Right ventricle myocardium superior (tissue), 1 donor: ENCODE results near the gene NELFE. TPM values are rescaled to one million over a fixed set of nuclear protein-coding genes. Genes with fewer than 3 reads are reported as not detected.
"Not testable (repeated sequence)": the region's sequence is repeated elsewhere in the genome, so short reads cannot be mapped to it uniquely, and the experiment has no call there.

ENCODE experiments used
- ATAC-seq: fragments of 200-7000 bp; cut with Tn5 transposase; one replicate; pipeline ENCODE4 v1.9.1; 2020; ENCODE audit warnings: mild to moderate bottlenecking; ENCODE audit not compliant: poor library complexity
- DNase-seq: peaks from one replicate; pipeline ENCODE4 v3.0.0-alpha.2; 2020
- intact Hi-C: fragments of 100-400 bp; cut with DNase I; formaldehyde crosslinking; loops from one replicate; pipeline ENCODE4 v1.11.2; 2022
- long read RNA-seq: library from polyadenylated mRNA; unstranded; transcript quantifications from one replicate; pipeline ENCODE4 v2.0.0, GENCODE V29; 2021
- total RNA-seq: library from RNA; stranded (reverse); fragmentation: NEBNext Ultra II Directional; extraction: Animal tissue kit (Norgen Biotek cat#: 25700); gene quantifications from one replicate; pipeline ENCODE4 v1.2.1, GENCODE V29; 2021
- donor health status: DM: no; HTN: yes; CAD: no; lungs with severe emphysema.

The NELFE gene
- total RNA-seq, result 39.6 TPM
- long read RNA-seq, transcript NELFE-202 (11 exons, 1,584 nt), result major isoform, 63 of 81 reads
- long read RNA-seq, transcript NELFE-208 (10 exons, 1,543 nt), result minor isoform, 6 of 81 reads
- long read RNA-seq, partial matches to known transcripts, result 4 of 81 reads
- long read RNA-seq, other reads (novel, unspliced or antisense), result 8 of 81 reads

- ATAC-seq, result peak; percentile 100
- peak; percentile 99 for DNase-seq
- intact Hi-C loops, result no loop called here
Observed at GRCh38 chr6:31958741-31959739, at the start of gene NELFE, which contains the start of gene SKIC2. Gene NELFE (minus strand): TSS chr6:31958971. CDS start chr6:31958446, 525 bp downstream. Gene SKIC2 (plus strand): TSS chr6:31959175. CDS start chr6:31959193, 18 bp downstream.

- DNase-seq, intact Hi-C loops, ATAC-seq: not testable (repeated sequence)
Observed at GRCh38 chr6:32008037-32008436, 49.3 kb upstream of the NELFE start.

GRCh38 chr6:32007086-32007485 is 48.3 kb upstream of the NELFE start:
- intact Hi-C loops, DNase-seq, ATAC-seq: not testable (repeated sequence)

GRCh38 chr6:32005991-32006529 is 47.3 kb upstream of the NELFE start:
- ATAC-seq, DNase-seq, intact Hi-C loops: not testable (repeated sequence)

- DNase-seq, intact Hi-C loops, ATAC-seq: not testable (repeated sequence)
Observed at GRCh38 chr6:32005538-32005880, 46.7 kb upstream of the NELFE start.

- ATAC-seq, intact Hi-C loops, DNase-seq: not testable (repeated sequence)
Observed at GRCh38 chr6:32004864-32005537, 46.2 kb upstream of the NELFE start.

GRCh38 chr6:32004393-32004792 is 45.6 kb upstream of the NELFE start:
- intact Hi-C loops, DNase-seq, ATAC-seq: not testable (repeated sequence)

GRCh38 chr6:32003301-32003700 is 44.5 kb upstream of the NELFE start:
- DNase-seq, ATAC-seq, intact Hi-C loops: not testable (repeated sequence)

- peak; percentile 59 for ATAC-seq
- DNase-seq, intact Hi-C loops: not testable (repeated sequence)
Observed at GRCh38 chr6:32002546-32003268, 43.9 kb upstream of the NELFE start.

GRCh38 chr6:31996385-31996784 is 37.6 kb upstream of the NELFE start:
- intact Hi-C loops, DNase-seq, ATAC-seq: not testable (repeated sequence)

- intact Hi-C loops, ATAC-seq, DNase-seq: not testable (repeated sequence)
Observed at GRCh38 chr6:31994421-31994820, 35.6 kb upstream of the NELFE start.

- ATAC-seq, DNase-seq, intact Hi-C loops: not testable (repeated sequence)
Observed at GRCh38 chr6:31989363-31989762, 30.6 kb upstream of the NELFE start.

GRCh38 chr6:31981744-31982143 is 23.0 kb upstream of the NELFE start, which contains the start of gene C4A:
Gene C4A (plus strand): TSS chr6:31982057. CDS start chr6:31982108, 51 bp downstream.
- ATAC-seq, result peak; percentile 87
- intact Hi-C loops, DNase-seq: not testable (repeated sequence)

- intact Hi-C loops, ATAC-seq, DNase-seq: not testable (repeated sequence)
Observed at GRCh38 chr6:31980998-31981397, 22.2 kb upstream of the NELFE start.

- ATAC-seq, intact Hi-C loops, DNase-seq: not testable (repeated sequence)
Observed at GRCh38 chr6:31980195-31980876, 21.6 kb upstream of the NELFE start.

- ATAC-seq, result no peak
- intact Hi-C loops, result no loop called here
- DNase-seq, result no peak
Observed at GRCh38 chr6:31979238-31979898, 20.6 kb upstream of the NELFE start.

GRCh38 chr6:31978831-31979230 is 20.1 kb upstream of the NELFE start:
- ATAC-seq (no peak), DNase-seq (no peak)
- intact Hi-C loops, result no loop called here
